Colonic mucosa (tissue), 4 donors: ENCODE data around the gene MYO3A. TPM values are rescaled to one million over a fixed set of nuclear protein-coding genes. Genes with fewer than 3 reads are reported as not detected.

ENCODE experiments used
- DNase-seq: peaks from one replicate; pipeline ENCODE4 v3.0.0-alpha.2; 2020
- H3K27ac ChIP-seq: fragments of 200-600 bp; one replicate; pipeline ENCODE4 v1.8.0; 2021
- H3K27me3 ChIP-seq: fragments of 200-600 bp; one replicate; pipeline ENCODE4 v1.8.0; 2021
- H3K36me3 ChIP-seq: fragments of 200-600 bp; one replicate; pipeline ENCODE4 v1.8.0; 2021
- H3K4me1 ChIP-seq: fragments of 200-600 bp; one replicate; pipeline ENCODE4 v1.8.0; 2021; ENCODE audit warnings: mild to moderate bottlenecking
- H3K4me3 ChIP-seq: fragments of 200-600 bp; one replicate; pipeline ENCODE4 v1.8.0; 2021
- H3K9ac ChIP-seq, 2 donors: one replicate each; pipeline ENCODE4 v1.7.0; 2013; ENCODE audit warnings: control low read depth in 2 of 2, low read depth in 2 of 2, low read length in 2 of 2
- H3K9me3 ChIP-seq: fragments of 200-600 bp; one replicate; pipeline ENCODE4 v1.8.0; 2021
- intact Hi-C: fragments of 100-400 bp; cut with DNase I; formaldehyde crosslinking; loops from one replicate; pipeline ENCODE4 v1.14.1; 2022
- total RNA-seq, 2 donors: library from RNA; stranded (reverse); fragmentation: NEBNext Ultra II Directional in 1 of 2; extraction: Animal tissue kit (Norgen Biotek cat#: 25700) in 1 of 2; gene quantifications; one replicate each; pipeline ENCODE4 v1.2.1, GENCODE V29; 2021
- TF ChIP-seq, protein P1 (sequence below): fragments of 200-600 bp; IDR thresholded peaks from one replicate; pipeline ENCODE4 v1.8.0; 2022; ENCODE audit warnings: antibody characterized with exemption, mild to moderate bottlenecking
- donor health status: healthy.
- donor health status: DM: no; HTN: no; CAD: no.
- donor health status: DM: no; HTN: no; CAD: no.

Gene MYO3A
- total RNA-seq, 2 donors from 2014 or later = 0.37 to 1.4 TPM

DNA sequence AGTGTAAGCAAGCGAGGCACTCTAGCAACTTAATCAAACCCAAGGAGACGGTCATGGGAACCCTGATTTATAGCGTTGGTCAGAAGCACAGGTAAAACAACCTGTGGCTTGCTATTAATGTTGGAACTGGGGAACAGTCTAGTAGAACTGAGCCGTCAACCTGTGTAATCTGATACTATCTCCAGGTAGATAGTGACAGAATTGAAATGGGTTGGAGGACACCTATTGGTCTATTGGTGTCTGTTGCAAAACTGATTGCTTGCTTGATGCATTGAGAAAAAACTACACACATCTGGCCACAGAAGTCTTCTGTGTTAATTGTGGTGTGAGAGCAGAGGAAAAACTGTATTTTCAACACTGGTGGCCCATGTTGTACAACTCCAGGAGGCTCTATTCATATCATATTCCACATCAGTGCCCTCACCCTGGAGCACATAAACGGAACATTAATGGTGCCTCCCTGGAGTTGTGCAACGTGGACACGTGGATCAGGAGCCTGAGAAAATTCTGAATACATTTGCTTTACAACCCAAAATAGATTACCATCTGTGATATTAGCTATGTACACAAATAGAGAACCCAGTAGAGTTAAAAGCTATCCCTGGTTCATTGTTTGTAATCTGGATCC, 112.2 kb downstream of the MYO3A start:
- Histone ChIP-seq H3K27me3 (no peaks in the 10 kb centered on the region), H3K9me3 (no peaks in the 10 kb centered on the region), H3K4me3 (no peak overlapping the region), H3K4me1 (no peaks in the 10 kb centered on the region), H3K27ac (no peak overlapping the region), H3K36me3 (no peaks in the 10 kb centered on the region), H3K9ac (no peak overlapping the region)
- intact Hi-C loops = no loop called here
- TF ChIP-seq, protein P1, sequence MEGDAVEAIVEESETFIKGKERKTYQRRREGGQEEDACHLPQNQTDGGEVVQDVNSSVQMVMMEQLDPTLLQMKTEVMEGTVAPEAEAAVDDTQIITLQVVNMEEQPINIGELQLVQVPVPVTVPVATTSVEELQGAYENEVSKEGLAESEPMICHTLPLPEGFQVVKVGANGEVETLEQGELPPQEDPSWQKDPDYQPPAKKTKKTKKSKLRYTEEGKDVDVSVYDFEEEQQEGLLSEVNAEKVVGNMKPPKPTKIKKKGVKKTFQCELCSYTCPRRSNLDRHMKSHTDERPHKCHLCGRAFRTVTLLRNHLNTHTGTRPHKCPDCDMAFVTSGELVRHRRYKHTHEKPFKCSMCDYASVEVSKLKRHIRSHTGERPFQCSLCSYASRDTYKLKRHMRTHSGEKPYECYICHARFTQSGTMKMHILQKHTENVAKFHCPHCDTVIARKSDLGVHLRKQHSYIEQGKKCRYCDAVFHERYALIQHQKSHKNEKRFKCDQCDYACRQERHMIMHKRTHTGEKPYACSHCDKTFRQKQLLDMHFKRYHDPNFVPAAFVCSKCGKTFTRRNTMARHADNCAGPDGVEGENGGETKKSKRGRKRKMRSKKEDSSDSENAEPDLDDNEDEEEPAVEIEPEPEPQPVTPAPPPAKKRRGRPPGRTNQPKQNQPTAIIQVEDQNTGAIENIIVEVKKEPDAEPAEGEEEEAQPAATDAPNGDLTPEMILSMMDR = no peak
- no peak for DNase-seq

DNA sequence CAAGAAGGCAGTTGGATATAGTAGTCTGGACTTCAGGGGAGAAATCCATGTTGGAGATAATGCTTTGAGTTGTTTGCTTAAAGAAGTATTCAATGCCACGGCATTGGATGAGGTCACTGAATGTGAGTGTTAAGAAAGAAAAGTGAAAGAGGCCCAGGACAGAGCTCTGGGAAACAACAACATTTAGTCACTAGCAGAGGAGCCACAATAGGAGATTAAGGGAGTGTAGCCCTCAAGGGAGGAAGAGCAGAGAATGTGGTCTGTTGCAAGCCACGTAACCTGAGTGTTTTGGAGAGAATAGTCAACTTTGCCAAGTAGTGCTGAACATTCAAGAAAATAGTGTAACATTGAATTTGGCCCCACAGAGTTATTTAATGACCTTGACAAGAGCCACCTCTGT, 114.7 kb downstream of the MYO3A start:
- no peaks in the 10 kb centered on the region for H3K9me3 ChIP-seq
- no peaks in the 10 kb centered on the region for H3K27me3 ChIP-seq
- no peak overlapping the region for H3K27ac ChIP-seq
- no peak for DNase-seq
- H3K4me1 ChIP-seq = no peaks in the 10 kb centered on the region
- TF ChIP-seq, protein P1 = no peak
- H3K9ac ChIP-seq = no peak overlapping the region
- no peak overlapping the region for H3K4me3 ChIP-seq
- intact Hi-C loops = no loop called here
- H3K36me3 ChIP-seq = no peaks in the 10 kb centered on the region

DNA sequence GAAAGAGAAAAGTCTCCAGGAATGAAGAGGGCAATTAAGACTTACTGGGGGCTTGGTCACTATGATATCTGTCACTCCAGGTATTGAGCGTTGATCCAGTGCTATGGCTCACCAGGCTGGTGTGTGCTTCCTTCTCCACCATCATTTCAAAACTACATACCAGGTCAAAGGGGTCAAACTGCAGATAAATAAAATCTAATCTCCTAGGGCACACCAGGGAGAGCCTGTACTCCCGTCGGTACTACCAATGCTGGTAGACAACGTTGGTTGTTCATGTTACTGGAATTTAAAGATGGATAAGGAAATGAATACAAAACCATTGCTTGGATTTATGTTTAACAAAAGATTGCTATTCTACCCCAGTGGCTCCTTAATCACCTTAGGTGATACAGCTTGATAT, 118.3 kb downstream of the MYO3A start:
- DNase-seq = no peak
- Histone ChIP-seq H3K9me3 (no peaks in the 10 kb centered on the region), H3K27me3 (no peaks in the 10 kb centered on the region), H3K4me3 (no peak overlapping the region), H3K27ac (no peak overlapping the region), H3K4me1 (no peaks in the 10 kb centered on the region), H3K9ac (no peak overlapping the region), H3K36me3 (no peaks in the 10 kb centered on the region)
- intact Hi-C loops = no loop called here
- TF ChIP-seq, protein P1 = no peak

DNA sequence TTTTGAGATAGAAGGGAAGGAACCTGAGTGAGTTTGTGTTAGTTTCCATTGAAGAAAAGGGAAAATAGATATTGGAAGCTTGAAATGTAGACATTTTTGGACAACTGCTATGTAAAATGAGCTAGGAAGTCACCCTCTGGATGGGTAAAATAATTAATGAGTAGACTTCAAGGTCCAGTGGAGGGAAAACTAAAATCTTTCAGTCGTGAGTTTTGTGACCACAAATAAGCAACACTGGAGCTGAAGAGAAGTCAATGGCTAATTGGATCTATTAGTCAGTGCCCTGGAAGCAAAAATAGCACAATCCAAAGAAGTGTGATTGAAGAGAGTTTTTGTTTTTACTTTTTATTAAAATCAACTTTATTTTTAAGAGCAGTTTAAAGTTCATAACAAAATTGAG, 123.4 kb downstream of the MYO3A start:
- no peaks in the 10 kb centered on the region for H3K36me3 ChIP-seq
- TF ChIP-seq, protein P1 = no peak
- no peak overlapping the region for H3K27ac ChIP-seq
- DNase-seq = no peak
- H3K9ac ChIP-seq = no peak overlapping the region
- H3K4me3 ChIP-seq = no peak overlapping the region
- H3K9me3 ChIP-seq = no peaks in the 10 kb centered on the region
- H3K4me1 ChIP-seq = no peaks in the 10 kb centered on the region
- H3K27me3 ChIP-seq = no peaks in the 10 kb centered on the region
- intact Hi-C loops = no loop called here

DNA sequence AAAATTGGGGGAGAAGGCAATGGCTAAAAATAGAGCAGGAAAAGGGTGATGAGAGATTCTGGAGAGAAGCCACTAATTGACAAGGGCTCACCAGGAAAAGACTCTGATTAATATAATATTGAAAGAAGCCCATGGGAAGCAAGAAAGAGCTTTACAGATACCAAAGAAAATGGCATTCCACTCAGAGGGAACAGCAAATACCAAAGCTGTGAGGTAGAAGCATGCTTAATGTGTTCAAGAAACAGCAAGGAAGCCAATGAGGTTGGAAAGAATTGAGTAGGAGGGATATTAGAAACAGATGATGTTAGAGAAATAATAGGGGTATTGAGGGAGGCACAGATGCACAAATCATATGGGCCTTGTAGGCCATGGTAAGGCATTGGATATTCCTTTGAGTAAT, 130.1 kb downstream of the MYO3A start:
- no peak for DNase-seq
- Histone ChIP-seq H3K27me3 (no peaks in the 10 kb centered on the region), H3K4me3 (no peak overlapping the region), H3K4me1 (no peaks in the 10 kb centered on the region), H3K27ac (no peak overlapping the region), H3K9me3 (no peaks in the 10 kb centered on the region), H3K36me3 (no peaks in the 10 kb centered on the region), H3K9ac (no peak overlapping the region)
- TF ChIP-seq, protein P1 = no peak
- intact Hi-C loops = no loop called here
